Measurements from ENCODE around the gene CSNK1A1.

DNA sequence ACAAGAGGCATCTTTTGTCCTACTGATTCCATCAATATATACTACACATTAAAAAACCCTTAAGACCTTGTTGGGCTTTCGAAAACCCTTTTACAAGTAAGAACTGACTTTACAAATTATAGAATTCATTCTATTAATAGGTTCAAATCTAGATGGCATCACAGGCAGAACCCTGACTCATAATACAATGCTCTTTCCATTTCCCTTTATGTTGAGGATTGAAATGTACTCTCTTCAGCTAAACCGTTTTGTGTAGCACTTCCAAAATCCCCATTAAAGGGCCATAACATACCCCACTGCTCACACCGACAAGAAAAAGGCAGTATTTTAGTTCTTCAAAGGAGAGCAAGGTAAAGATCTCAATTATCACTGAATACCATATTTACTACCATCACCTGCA, 11.2 kb downstream of the CSNK1A1 start:
- TF ChIP-seq, protein P1, sequence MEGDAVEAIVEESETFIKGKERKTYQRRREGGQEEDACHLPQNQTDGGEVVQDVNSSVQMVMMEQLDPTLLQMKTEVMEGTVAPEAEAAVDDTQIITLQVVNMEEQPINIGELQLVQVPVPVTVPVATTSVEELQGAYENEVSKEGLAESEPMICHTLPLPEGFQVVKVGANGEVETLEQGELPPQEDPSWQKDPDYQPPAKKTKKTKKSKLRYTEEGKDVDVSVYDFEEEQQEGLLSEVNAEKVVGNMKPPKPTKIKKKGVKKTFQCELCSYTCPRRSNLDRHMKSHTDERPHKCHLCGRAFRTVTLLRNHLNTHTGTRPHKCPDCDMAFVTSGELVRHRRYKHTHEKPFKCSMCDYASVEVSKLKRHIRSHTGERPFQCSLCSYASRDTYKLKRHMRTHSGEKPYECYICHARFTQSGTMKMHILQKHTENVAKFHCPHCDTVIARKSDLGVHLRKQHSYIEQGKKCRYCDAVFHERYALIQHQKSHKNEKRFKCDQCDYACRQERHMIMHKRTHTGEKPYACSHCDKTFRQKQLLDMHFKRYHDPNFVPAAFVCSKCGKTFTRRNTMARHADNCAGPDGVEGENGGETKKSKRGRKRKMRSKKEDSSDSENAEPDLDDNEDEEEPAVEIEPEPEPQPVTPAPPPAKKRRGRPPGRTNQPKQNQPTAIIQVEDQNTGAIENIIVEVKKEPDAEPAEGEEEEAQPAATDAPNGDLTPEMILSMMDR (IDR thresholded peaks at IDR 0.05) = no peak
- TF ChIP-seq ZFX (IDR thresholded peaks at IDR 0.05; ENCODE audit: borderline replicate concordance) = no peak

All from 22Rv1 (cell line).